Hepatocyte (in vitro differentiated cells): Measurements from ENCODE around the gene DVL2. TPM values are rescaled to one million over a fixed set of nuclear protein-coding genes. Genes with fewer than 3 reads are reported as not detected.
A peak's percentile ranks its signal among the peaks of the same experiment; 100 is the strongest.

Source experiments
- DNase-seq: peaks from one replicate; pipeline ENCODE4 v3.0.0-alpha.2; 2016; ENCODE audit warnings: low spot score
- H2AFZ ChIP-seq: fragments of 200-600 bp; sonication (generic); 2 replicates; pipeline ENCODE4 v1.6.0; 2016; ENCODE audit warnings: antibody characterized with exemption, mild to moderate bottlenecking
- H3K27ac ChIP-seq: fragments of 200-600 bp; sonication (generic); 2 replicates; pipeline ENCODE4 v1.5.1; 2016; ENCODE audit warnings: mild to moderate bottlenecking
- H3K27me3 ChIP-seq: fragments of 200-600 bp; sonication (generic); 2 replicates; pipeline ENCODE4 v1.6.1; 2016
- H3K36me3 ChIP-seq: fragments of 200-600 bp; sonication (generic); replicated peaks from 2 replicates; pipeline ENCODE4 v1.5.1; 2016; ENCODE audit warnings: low read depth; ENCODE audit not compliant: insufficient read depth
- H3K4me1 ChIP-seq: fragments of 200-600 bp; sonication (generic); 2 replicates; pipeline ENCODE4 v1.5.1; 2016; ENCODE audit warnings: mild to moderate bottlenecking, moderate library complexity; ENCODE audit not compliant: insufficient read depth
- H3K4me2 ChIP-seq: fragments of 200-600 bp; sonication (generic); 2 replicates; pipeline ENCODE4 v1.6.0; 2016
- H3K4me3 ChIP-seq: fragments of 200-600 bp; sonication (generic); 2 replicates; pipeline ENCODE4 v1.5.1; 2016; ENCODE audit warnings: mild to moderate bottlenecking
- H3K79me2 ChIP-seq: fragments of 200-600 bp; sonication (generic); 2 replicates; pipeline ENCODE4 v1.6.0; 2017; ENCODE audit warnings: mild to moderate bottlenecking
- H3K9me2 ChIP-seq: fragments of 200-600 bp; sonication (generic); replicated peaks from 2 replicates; pipeline ENCODE4 v1.6.0; 2017; ENCODE audit warnings: mild to moderate bottlenecking; ENCODE audit not compliant: insufficient read depth
- H3K9me3 ChIP-seq: fragments of 200-600 bp; sonication (generic); 2 replicates; pipeline ENCODE4 v1.5.1; 2016; ENCODE audit warnings: low read depth, mild to moderate bottlenecking
- H4K20me1 ChIP-seq: fragments of 200-600 bp; sonication (generic); 2 replicates; pipeline ENCODE4 v1.6.0; 2016; ENCODE audit warnings: mild to moderate bottlenecking; ENCODE audit not compliant: insufficient read depth, poor library complexity, severe bottlenecking
- EZH2 ChIP-seq: fragments of 200-600 bp; sonication (generic); IDR thresholded peaks from 2 replicates; pipeline ENCODE4 v1.6.1; 2016; ENCODE audit warnings: antibody characterized with exemption, mild to moderate bottlenecking, borderline replicate concordance
- EZH2phosphoT487 ChIP-seq: fragments of 200-600 bp; sonication (generic); IDR thresholded peaks from one replicate; pipeline ENCODE4 v1.6.1; 2018; ENCODE audit warnings: antibody characterized with exemption, mild to moderate bottlenecking, low read depth, moderate library complexity; ENCODE audit not compliant: unreplicated experiment, severe bottlenecking
- WGBS: methylation state at CpG from one replicate; pipeline ENCODE4 v1.1.6; 2016; ENCODE audit warnings: low lambda C conversion rate; ENCODE audit errors: missing lambda C conversion rate; 5-methylcytosine and 5-hydroxymethylcytosine counted together
- polyA plus RNA-seq: library from polyadenylated mRNA; unstranded; fragments of >200 nt; fragmentation: Nextera tagmentation; extraction: Ambion mirVana; gene quantifications from 2 replicates; pipeline ENCODE4 v1.2.1, GENCODE V29; 2016
- total RNA-seq: library from RNA; depleted of rRNA; stranded (reverse); fragments of >200 nt; gene quantifications from 2 replicates; pipeline ENCODE4 v1.2.3, GENCODE V29; 2014
- TF ChIP-seq, protein P1 (sequence below): fragments of 200-600 bp; sonication (generic); IDR thresholded peaks from 2 replicates; pipeline ENCODE4 v1.5.1; 2016; ENCODE audit warnings: antibody characterized with exemption, mild to moderate bottlenecking; ENCODE audit not compliant: poor library complexity

The DVL2 gene
- total and polyA plus RNA-seq, 2 experiments from 2014 or later, result 62.1 to 74.7 TPM

DNA sequence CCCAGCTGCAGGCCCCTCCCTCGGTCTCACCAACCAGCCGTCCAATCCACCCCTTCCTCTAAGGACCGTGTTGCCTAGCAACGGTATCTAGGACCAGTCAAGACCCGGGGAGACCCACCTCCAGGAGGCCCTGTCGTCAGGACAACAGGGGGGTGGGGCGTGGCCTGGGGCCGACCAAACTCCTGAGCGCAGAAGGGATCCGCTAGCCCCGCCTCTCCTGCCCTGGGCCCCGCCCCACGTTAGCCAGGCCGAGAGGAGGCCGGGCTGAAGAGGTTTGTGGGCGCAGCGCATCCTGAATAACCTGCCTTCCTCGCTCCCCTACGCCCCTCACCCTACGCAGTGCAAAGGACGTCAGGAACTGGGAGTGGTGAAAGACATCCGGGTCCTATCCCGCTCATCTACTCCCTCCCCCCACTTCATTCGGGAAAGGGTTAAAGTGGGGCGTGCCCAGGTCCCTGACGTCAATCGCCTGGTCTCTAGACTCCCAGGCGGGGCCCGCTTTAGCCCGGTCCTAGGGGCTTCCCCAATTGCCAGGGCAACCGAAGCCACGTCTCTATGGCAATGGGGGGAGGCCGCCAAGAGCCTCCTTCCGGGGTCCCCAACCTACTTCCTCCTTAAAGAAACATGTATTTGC is 29.4 kb downstream of the DVL2 start:
- TF ChIP-seq, protein P1, sequence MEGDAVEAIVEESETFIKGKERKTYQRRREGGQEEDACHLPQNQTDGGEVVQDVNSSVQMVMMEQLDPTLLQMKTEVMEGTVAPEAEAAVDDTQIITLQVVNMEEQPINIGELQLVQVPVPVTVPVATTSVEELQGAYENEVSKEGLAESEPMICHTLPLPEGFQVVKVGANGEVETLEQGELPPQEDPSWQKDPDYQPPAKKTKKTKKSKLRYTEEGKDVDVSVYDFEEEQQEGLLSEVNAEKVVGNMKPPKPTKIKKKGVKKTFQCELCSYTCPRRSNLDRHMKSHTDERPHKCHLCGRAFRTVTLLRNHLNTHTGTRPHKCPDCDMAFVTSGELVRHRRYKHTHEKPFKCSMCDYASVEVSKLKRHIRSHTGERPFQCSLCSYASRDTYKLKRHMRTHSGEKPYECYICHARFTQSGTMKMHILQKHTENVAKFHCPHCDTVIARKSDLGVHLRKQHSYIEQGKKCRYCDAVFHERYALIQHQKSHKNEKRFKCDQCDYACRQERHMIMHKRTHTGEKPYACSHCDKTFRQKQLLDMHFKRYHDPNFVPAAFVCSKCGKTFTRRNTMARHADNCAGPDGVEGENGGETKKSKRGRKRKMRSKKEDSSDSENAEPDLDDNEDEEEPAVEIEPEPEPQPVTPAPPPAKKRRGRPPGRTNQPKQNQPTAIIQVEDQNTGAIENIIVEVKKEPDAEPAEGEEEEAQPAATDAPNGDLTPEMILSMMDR, result no peak
- no peak for TF ChIP-seq EZH2
- no peak for TF ChIP-seq EZH2phosphoT487
- Histone ChIP-seq H3K9me3 (no peaks in the 10 kb centered on the region), H2AFZ (peak overlapping the region; percentile 66), H3K4me3 (peak overlapping the region; percentile 25), H3K79me2 (peaks cover 6% of the 10 kb centered on the region), H3K4me1 (no peaks in the 10 kb centered on the region), H3K36me3 (no peaks in the 10 kb centered on the region), H3K27me3 (no peaks in the 10 kb centered on the region), H4K20me1 (peaks cover 6% of the 10 kb centered on the region), H3K9me2 (no peaks in the 10 kb centered on the region), H3K27ac (peak overlapping the region; percentile 64), H3K4me2 (peak overlapping the region; percentile 77)
- DNase-seq, result peak; percentile 91
- WGBS, result 2% methylated on average over 30 of the region's 34 CpGs

DNA sequence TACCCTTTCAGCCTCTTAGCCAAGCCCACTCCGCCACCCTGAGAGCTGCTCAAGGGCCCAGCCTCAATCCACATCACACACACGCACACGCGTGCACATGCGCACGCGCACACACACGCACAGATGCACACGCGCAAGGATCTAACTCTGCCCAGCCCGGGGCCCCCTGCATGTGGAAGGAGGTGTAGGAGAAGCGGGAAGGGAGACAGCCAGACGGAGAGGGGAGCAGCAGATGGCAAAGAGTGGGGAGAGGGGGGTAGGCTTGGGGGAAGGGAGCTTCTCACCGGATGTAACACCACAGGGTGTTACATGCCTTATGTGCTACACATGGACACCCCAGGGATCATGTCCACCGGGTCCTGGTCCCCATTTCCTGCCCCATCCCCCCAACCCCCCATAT is 30.0 kb downstream of the DVL2 start:
- DNase-seq, result no peak
- peak overlapping the region; percentile 25 for H3K4me3 ChIP-seq
- peaks cover 6% of the 10 kb centered on the region for H4K20me1 ChIP-seq
- H3K4me2 ChIP-seq, result peak overlapping the region; percentile 77
- no peak for TF ChIP-seq EZH2phosphoT487
- TF ChIP-seq, protein P1, result no peak
- no peak for TF ChIP-seq EZH2
- no peak overlapping the region for H2AFZ ChIP-seq
- H3K9me3 ChIP-seq, result no peaks in the 10 kb centered on the region
- no peaks in the 10 kb centered on the region for H3K36me3 ChIP-seq
- H3K9me2 ChIP-seq, result no peaks in the 10 kb centered on the region
- H3K27me3 ChIP-seq, result no peaks in the 10 kb centered on the region
- WGBS, result 92% methylated on average over 13 of the region's 15 CpGs
- no peaks in the 10 kb centered on the region for H3K4me1 ChIP-seq
- peak overlapping the region; percentile 64 for H3K27ac ChIP-seq
- peaks cover 5% of the 10 kb centered on the region for H3K79me2 ChIP-seq

DNA sequence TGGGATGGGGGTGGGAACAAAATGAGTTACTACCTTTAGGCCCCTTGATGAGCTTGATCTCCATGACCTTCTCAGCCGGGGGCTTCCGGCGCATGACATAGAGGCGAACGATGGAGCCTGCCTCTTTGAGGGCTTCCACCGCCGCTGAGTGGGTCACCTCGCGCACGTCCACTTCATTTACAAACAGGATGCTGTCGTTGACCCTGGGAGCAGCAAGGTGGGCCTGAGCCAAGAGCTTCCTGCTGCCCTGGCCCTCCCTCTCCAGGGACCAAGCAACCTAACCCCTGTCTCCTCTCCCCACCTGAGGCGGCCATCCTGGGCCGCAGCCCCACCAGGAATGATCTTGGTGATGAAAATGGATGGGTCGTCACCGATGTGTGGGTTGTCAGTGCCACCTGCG is 30.9 kb downstream of the DVL2 start:
- H3K79me2 ChIP-seq, result no peaks in the 10 kb centered on the region
- H3K27ac ChIP-seq, result no peak overlapping the region
- peaks cover 1% of the 10 kb centered on the region for H4K20me1 ChIP-seq
- H3K4me2 ChIP-seq, result no peak overlapping the region
- no peaks in the 10 kb centered on the region for H3K4me1 ChIP-seq
- H3K9me2 ChIP-seq, result no peaks in the 10 kb centered on the region
- no peaks in the 10 kb centered on the region for H3K9me3 ChIP-seq
- no peak overlapping the region for H3K4me3 ChIP-seq
- no peaks in the 10 kb centered on the region for H3K27me3 ChIP-seq
- no peaks in the 10 kb centered on the region for H3K36me3 ChIP-seq
- 96% methylated on average over 16 of the region's 16 CpGs for WGBS
- no peak for DNase-seq
- H2AFZ ChIP-seq, result no peak overlapping the region
- TF ChIP-seq, protein P1, result no peak
- TF ChIP-seq EZH2 (no peak), EZH2phosphoT487 (no peak)
